Loucy (cell line): ENCODE measurements around the gene RAMAC.
A peak's percentile ranks its signal among the peaks of the same experiment; 100 is the strongest.
"Not testable (repeated sequence)": the region's sequence is repeated elsewhere in the genome, so short reads cannot be mapped to it uniquely, and the experiment has no call there.

Source experiments
- H2AFZ ChIP-seq: fragments of 200-600 bp; sonication (generic); 2 replicates; pipeline ENCODE4 v1.6.0; 2016; ENCODE audit warnings: antibody characterized with exemption, mild to moderate bottlenecking, low read length, moderate library complexity
- H3F3A ChIP-seq: fragments of 200-600 bp; 2 replicates; pipeline ENCODE4 v1.6.0; 2016; ENCODE audit warnings: antibody characterized with exemption, low read depth, mild to moderate bottlenecking
- H3K27me3 ChIP-seq: fragments of 200-600 bp; sonication (generic); 2 replicates; pipeline ENCODE4 v1.6.1; 2014; ENCODE audit warnings: low read length, mild to moderate bottlenecking; ENCODE audit not compliant: insufficient read depth, poor library complexity, severe bottlenecking
- H3K36me3 ChIP-seq: fragments of 200-600 bp; sonication (generic); 2 replicates; pipeline ENCODE4 v1.6.1; 2016; ENCODE audit warnings: low read length; ENCODE audit not compliant: insufficient read depth
- H3K4me1 ChIP-seq: fragments of 200-600 bp; sonication (generic); 2 replicates; pipeline ENCODE4 v1.5.1; 2014; ENCODE audit warnings: low read length, mild to moderate bottlenecking; ENCODE audit not compliant: insufficient read depth, poor library complexity, severe bottlenecking
- H3K4me2 ChIP-seq: fragments of 200-600 bp; sonication (generic); 2 replicates; pipeline ENCODE4 v1.6.0; 2014; ENCODE audit warnings: antibody characterized with exemption, low read length, low read depth, mild to moderate bottlenecking; ENCODE audit not compliant: poor library complexity, severe bottlenecking
- H3K4me3 ChIP-seq: fragments of 200-600 bp; sonication (generic); 2 replicates; pipeline ENCODE4 v1.5.1; 2014; ENCODE audit warnings: low read length, mild to moderate bottlenecking, mixed read lengths; ENCODE audit not compliant: poor library complexity, severe bottlenecking
- H3K79me2 ChIP-seq: fragments of 200-600 bp; sonication (generic); 2 replicates; pipeline ENCODE4 v1.6.1; 2014; ENCODE audit warnings: low read length; ENCODE audit not compliant: insufficient read depth
- H3K9ac ChIP-seq: fragments of 200-600 bp; sonication (generic); 2 replicates; pipeline ENCODE4 v1.6.0; 2014; ENCODE audit warnings: mild to moderate bottlenecking, low read depth, low read length, moderate library complexity; ENCODE audit not compliant: poor library complexity, severe bottlenecking
- H3K9me2 ChIP-seq: fragments of 200-600 bp; sonication (generic); replicated peaks from 2 replicates; pipeline ENCODE4 v1.6.1; 2016; ENCODE audit warnings: low read depth, low read length, mixed read lengths
- H3K9me3 ChIP-seq: fragments of 200-600 bp; sonication (generic); 2 replicates; pipeline ENCODE4 v1.6.1; 2014; ENCODE audit warnings: mild to moderate bottlenecking, antibody characterized with exemption, low read length, low read depth; ENCODE audit not compliant: insufficient read depth
- H4K20me1 ChIP-seq: fragments of 200-600 bp; sonication (generic); 2 replicates; pipeline ENCODE4 v1.6.0; 2014; ENCODE audit warnings: antibody characterized with exemption, low read length, mild to moderate bottlenecking; ENCODE audit not compliant: insufficient read depth, poor library complexity, severe bottlenecking
- EZH2phosphoT487 ChIP-seq: fragments of 200-600 bp; IDR thresholded peaks from 2 replicates; pipeline ENCODE4 v1.6.1; 2018; ENCODE audit warnings: antibody characterized with exemption, mild to moderate bottlenecking, moderate library complexity, borderline replicate concordance
- TF ChIP-seq, protein P1 (sequence below): fragments of 200-600 bp; sonication (generic); conservative IDR thresholded peaks from 2 replicates; pipeline ENCODE4 v1.5.1; 2014; ENCODE audit warnings: mild to moderate bottlenecking, antibody characterized with exemption, low read length

The RAMAC gene

DNA sequence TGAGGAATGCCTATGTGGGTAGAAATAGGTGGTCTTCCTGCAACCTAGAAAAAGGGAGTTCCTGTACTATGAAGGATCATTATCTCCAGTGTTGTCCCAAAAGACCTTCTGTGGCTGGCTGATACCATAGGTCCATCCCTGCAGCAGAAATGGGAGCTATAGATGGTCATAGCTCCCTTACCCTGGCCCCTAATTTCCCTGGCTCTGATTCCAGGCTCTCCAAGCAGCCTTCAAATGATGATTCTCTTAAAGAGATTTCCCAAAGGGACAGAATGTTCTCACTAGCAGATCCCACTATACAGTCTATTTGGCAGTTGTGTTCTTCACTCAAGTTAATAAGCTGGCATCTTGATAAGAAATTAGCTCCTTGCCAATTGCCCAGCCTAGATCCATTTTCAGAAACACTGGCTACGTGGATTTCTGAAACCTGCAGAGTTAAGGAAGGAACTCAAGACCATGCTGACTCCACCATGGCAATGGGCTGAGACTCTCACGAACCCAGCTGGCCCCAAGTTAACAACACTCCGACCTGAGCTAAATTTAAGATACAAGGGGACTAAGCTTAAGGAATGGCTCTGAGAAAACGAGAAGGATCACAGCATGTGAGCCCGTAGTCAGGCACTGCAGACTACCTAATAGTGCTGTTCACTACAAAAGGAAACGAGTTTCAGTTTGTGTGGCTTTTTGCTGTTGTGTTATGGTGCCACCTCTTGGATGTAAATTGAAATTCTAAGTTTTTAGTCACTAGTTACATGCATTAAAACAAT is 14.1 kb downstream of the RAMAC start:
- no peaks in the 10 kb centered on the region for H4K20me1 ChIP-seq
- peak overlapping the region; percentile 80 for H2AFZ ChIP-seq
- no peaks in the 10 kb centered on the region for H3K9me3 ChIP-seq
- H3K4me1 ChIP-seq: peaks cover 3% of the 10 kb centered on the region
- H3F3A ChIP-seq: no peaks in the 10 kb centered on the region
- no peaks in the 10 kb centered on the region for H3K79me2 ChIP-seq
- peak overlapping the region; percentile 74 for H3K4me2 ChIP-seq
- H3K36me3 ChIP-seq: no peaks in the 10 kb centered on the region
- H3K27me3 ChIP-seq: no peaks in the 10 kb centered on the region
- TF ChIP-seq, protein P1, sequence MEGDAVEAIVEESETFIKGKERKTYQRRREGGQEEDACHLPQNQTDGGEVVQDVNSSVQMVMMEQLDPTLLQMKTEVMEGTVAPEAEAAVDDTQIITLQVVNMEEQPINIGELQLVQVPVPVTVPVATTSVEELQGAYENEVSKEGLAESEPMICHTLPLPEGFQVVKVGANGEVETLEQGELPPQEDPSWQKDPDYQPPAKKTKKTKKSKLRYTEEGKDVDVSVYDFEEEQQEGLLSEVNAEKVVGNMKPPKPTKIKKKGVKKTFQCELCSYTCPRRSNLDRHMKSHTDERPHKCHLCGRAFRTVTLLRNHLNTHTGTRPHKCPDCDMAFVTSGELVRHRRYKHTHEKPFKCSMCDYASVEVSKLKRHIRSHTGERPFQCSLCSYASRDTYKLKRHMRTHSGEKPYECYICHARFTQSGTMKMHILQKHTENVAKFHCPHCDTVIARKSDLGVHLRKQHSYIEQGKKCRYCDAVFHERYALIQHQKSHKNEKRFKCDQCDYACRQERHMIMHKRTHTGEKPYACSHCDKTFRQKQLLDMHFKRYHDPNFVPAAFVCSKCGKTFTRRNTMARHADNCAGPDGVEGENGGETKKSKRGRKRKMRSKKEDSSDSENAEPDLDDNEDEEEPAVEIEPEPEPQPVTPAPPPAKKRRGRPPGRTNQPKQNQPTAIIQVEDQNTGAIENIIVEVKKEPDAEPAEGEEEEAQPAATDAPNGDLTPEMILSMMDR: peak; percentile 77
- TF ChIP-seq EZH2phosphoT487: no peak
- H3K9me2 ChIP-seq: no peaks in the 10 kb centered on the region
- peak overlapping the region; percentile 50 for H3K9ac ChIP-seq
- H3K4me3 ChIP-seq: peak overlapping the region; percentile 70

DNA sequence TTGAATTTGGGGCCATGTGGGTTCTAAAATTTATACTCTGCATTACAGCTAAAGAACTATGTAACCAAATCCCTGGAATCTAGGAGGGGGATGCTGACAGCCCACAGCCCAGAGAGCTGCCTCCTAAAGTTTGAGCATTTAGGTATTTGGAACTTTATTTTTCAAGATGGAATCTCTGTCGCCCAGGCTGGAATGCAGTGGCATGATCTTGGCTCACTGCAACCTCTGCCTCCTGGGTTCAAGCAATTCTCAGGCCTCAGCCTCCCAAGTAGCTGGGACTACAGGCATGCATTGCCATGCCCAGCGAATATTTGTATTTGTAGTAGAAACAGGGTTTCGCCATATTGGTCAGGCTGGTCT is 14.6 kb downstream of the RAMAC start:
- H3K4me3 ChIP-seq, H3K9me2 ChIP-seq, H3K79me2 ChIP-seq, H4K20me1 ChIP-seq, H3K9me3 ChIP-seq, H3K36me3 ChIP-seq, H2AFZ ChIP-seq, H3K4me2 ChIP-seq, H3F3A ChIP-seq, H3K27me3 ChIP-seq, H3K4me1 ChIP-seq: not testable (repeated sequence)
- peak overlapping the region; percentile 50 for H3K9ac ChIP-seq

DNA sequence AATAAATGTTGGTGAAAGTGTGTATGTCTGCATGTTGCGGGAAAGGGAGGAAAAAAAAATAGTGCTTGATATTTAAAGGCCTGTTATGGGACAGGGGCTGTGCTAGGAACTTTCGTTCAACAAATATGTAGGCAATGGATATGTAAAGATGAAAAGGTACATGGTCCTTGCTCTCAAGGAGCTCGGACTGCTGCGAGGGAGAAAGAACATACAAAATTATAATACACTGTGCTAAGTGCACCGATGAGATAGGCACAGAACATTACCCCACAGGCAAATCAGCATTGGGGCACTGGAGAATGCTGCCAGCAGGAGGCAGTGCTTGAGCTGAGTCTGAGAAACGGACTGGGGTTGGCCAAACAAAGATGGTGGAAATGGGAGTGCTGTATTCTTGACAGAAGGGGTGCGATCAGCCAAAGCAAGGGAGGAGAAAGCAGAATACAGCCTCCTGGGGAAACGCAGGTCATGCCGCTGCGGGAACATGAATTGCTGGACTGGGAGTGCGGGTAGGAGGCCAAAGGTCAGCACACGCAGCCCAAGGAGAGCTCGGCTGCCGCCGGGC is 24.8 kb downstream of the RAMAC start:
- Histone ChIP-seq H4K20me1 (peaks cover 16% of the 10 kb centered on the region), H3K79me2 (peaks cover 43% of the 10 kb centered on the region), H3K4me1 (peaks cover 38% of the 10 kb centered on the region), H3K9me2 (no peaks in the 10 kb centered on the region), H3K4me2 (peak overlapping the region; percentile 96), H3F3A (no peaks in the 10 kb centered on the region), H2AFZ (peak overlapping the region; percentile 70), H3K9me3 (no peaks in the 10 kb centered on the region), H3K27me3 (no peaks in the 10 kb centered on the region), H3K36me3 (peaks cover 3% of the 10 kb centered on the region; the same call in 1 of the 2 replicates), H3K9ac (peak overlapping the region; percentile 88), H3K4me3 (peak overlapping the region; percentile 75)
- TF ChIP-seq EZH2phosphoT487: no peak
- TF ChIP-seq, protein P1: peak; percentile 96
